GM12878 (cell line): ENCODE results near the gene DPF3. TPM values are rescaled to one million over a fixed set of nuclear protein-coding genes. Genes with fewer than 3 reads are reported as not detected.

Source experiments
- ATAC-seq: fragments of 200-7000 bp; cut with Tn5 transposase; 3 replicates; pipeline ENCODE4 v1.9.1; 2020; ENCODE audit warnings: mild to moderate bottlenecking, moderate library complexity
- BruUV-seq: library from RNA; stranded (reverse); fragments of 400-500 nt; replicated peaks from 2 replicates; lab custom pipeline; 2021; lab: Mats Ljungman, UMichigan
- CTCF ChIA-PET: fragments of 300-600 bp; sonication (Branson Sonifier 250); formaldehyde crosslinking; extraction: SDS; loops from one replicate; lab custom pipeline; 2021; ENCODE audit warnings: inconsistent platforms; lab: Yijun Ruan, JAX
- POLR2A ChIA-PET: fragments of 350-600 bp; formaldehyde crosslinking; extraction: SDS; loops from one replicate; lab custom pipeline; 2021; ENCODE audit warnings: inconsistent platforms; lab: Charles Lee
- RAD21 ChIA-PET: fragments of 300-600 bp; sonication (Branson Sonifier 250); formaldehyde crosslinking; loops from one replicate; lab custom pipeline; 2023; ENCODE audit warnings: antibody characterized with exemption; ENCODE audit not compliant: unreplicated experiment; lab: Charles Lee
- SMC1A ChIA-PET: fragments of 300-600 bp; sonication (Branson Sonifier 250); formaldehyde crosslinking; loops from one replicate; lab custom pipeline; 2023; ENCODE audit not compliant: unreplicated experiment, uncharacterized antibody; lab: Charles Lee
- DNase-seq: peaks from one replicate; pipeline ENCODE4 v3.0.0-alpha.2; 2011; ENCODE audit warnings: low read depth, low spot score
- FAIRE-seq: peaks from 3 replicates; lab custom pipeline; 2011; peaks lifted over from hg19 to GRCh38; lab: Jason Lieb, UNC
- H2AFZ ChIP-seq: 2 replicates; pipeline ENCODE4 v1.6.0; 2011; ENCODE audit warnings: low read depth, low read length, control low read depth; ENCODE audit not compliant: control insufficient read depth
- H3K27ac ChIP-seq: 2 replicates; pipeline ENCODE4 v1.5.1; 2011; ENCODE audit warnings: control low read depth; ENCODE audit not compliant: control insufficient read depth, insufficient read depth
- H3K27me3 ChIP-seq, 2 experiments: replicated peaks in 1 of 2; 2 replicates each; pipeline versions ENCODE4 v1.6.0 to v1.6.1; 2011; ENCODE audit warnings: low read length in 1 of 2; ENCODE audit not compliant: control insufficient read depth in 2 of 2, insufficient read depth in 2 of 2
- H3K36me3 ChIP-seq, 2 experiments: 2 replicates each; pipeline ENCODE4 v1.5.1; 2011; ENCODE audit warnings: low read length in 1 of 2; ENCODE audit not compliant: control insufficient read depth in 2 of 2, insufficient read depth in 2 of 2
- H3K4me1 ChIP-seq: 2 replicates; pipeline ENCODE4 v1.6.1; 2011; ENCODE audit warnings: mild to moderate bottlenecking, low read length, moderate library complexity, mixed read lengths; ENCODE audit not compliant: control insufficient read depth, insufficient read depth
- H3K4me2 ChIP-seq: 2 replicates; pipeline ENCODE4 v1.6.0; 2011; ENCODE audit warnings: control low read depth; ENCODE audit not compliant: control insufficient read depth, insufficient read depth
- H3K4me3 ChIP-seq: fragments of 200-600 bp; sonication (generic); 2 replicates; pipeline ENCODE4 v1.5.1; 2016
- H3K79me2 ChIP-seq: 2 replicates; pipeline ENCODE4 v1.6.0; 2011; ENCODE audit warnings: low read length; ENCODE audit not compliant: control insufficient read depth, insufficient read depth
- H3K9ac ChIP-seq: 2 replicates; pipeline ENCODE4 v1.8.0; 2011; ENCODE audit warnings: low read length, control low read depth, mixed read lengths; ENCODE audit not compliant: control insufficient read depth, insufficient read depth
- H3K9me3 ChIP-seq: replicated peaks from 3 replicates; pipeline ENCODE4 v1.5.1; 2011; ENCODE audit warnings: mild to moderate bottlenecking, low read length; ENCODE audit not compliant: control insufficient read depth, insufficient read depth
- H4K20me1 ChIP-seq: 2 replicates; pipeline ENCODE4 v1.6.0; 2011; ENCODE audit not compliant: control insufficient read depth, insufficient read depth
- ASH2L ChIP-seq: fragments of 300-600, 200-600 bp; sonication (generic); IDR thresholded peaks from 2 replicates; pipeline ENCODE4 v1.6.1; 2017; ENCODE audit warnings: low read depth, mild to moderate bottlenecking, borderline replicate concordance
- ATF7 ChIP-seq: fragments of 450-650 bp; IDR thresholded peaks from 2 replicates; pipeline ENCODE4 v1.6.1; 2016; ENCODE audit warnings: low read depth, mild to moderate bottlenecking
- BCLAF1 ChIP-seq: fragments of 450-650 bp; IDR thresholded peaks from 2 replicates; pipeline ENCODE4 v1.6.1; 2017; ENCODE audit warnings: antibody characterized with exemption, mild to moderate bottlenecking, moderate library complexity
- BHLHE40 ChIP-seq, 2 experiments: fragments of 450-650 bp in 1 of 2; IDR thresholded peaks; 2 replicates each; pipeline ENCODE4 v1.6.1; 2011 to 2017; ENCODE audit warnings: low read depth in 2 of 2, borderline replicate concordance in 1 of 2, improper control_type of control experiment in 1 of 2, low read length in 1 of 2, mild to moderate bottlenecking in 1 of 2
- EGR1 ChIP-seq, 2 experiments: IDR thresholded peaks; 1 replicate in 1 of 2; 2 replicates in 1 of 2; pipeline ENCODE4 v1.6.1; 2011 to 2012; ENCODE audit warnings: low read depth in 2 of 2, low read length in 2 of 2, borderline replicate concordance in 1 of 2, mild to moderate bottlenecking in 1 of 2, moderate library complexity in 1 of 2
- EP300 ChIP-seq, 2 experiments: fragments of 150-350 bp in 1 of 2; IDR thresholded peaks; 2 replicates each; pipeline ENCODE4 v1.6.1; 2011 to 2012; ENCODE audit warnings: low read depth in 2 of 2, low read length in 2 of 2, borderline replicate concordance in 1 of 2, improper control_type of control experiment in 1 of 2, inconsistent platforms in 1 of 2; ENCODE audit not compliant: control insufficient read depth in 1 of 2
- IKZF2 ChIP-seq, 2 experiments: fragments of 450-650 bp; IDR thresholded peaks; 2 replicates each; pipeline ENCODE4 v1.6.1; 2017; ENCODE audit warnings: mild to moderate bottlenecking in 2 of 2, moderate library complexity in 2 of 2
- IRF3 ChIP-seq: fragments of 450-650 bp; IDR thresholded peaks from 2 replicates; pipeline ENCODE4 v1.6.1; 2014; ENCODE audit warnings: mild to moderate bottlenecking
- MAX ChIP-seq: IDR thresholded peaks from 2 replicates; pipeline ENCODE4 v1.6.1; 2012; ENCODE audit warnings: low read depth, low read length, improper control_type of control experiment
- MEF2B ChIP-seq: fragments of 450-650 bp; IDR thresholded peaks from 2 replicates; pipeline ENCODE4 v1.6.1; 2018; ENCODE audit warnings: mild to moderate bottlenecking, moderate library complexity; ENCODE audit not compliant: partially characterized antibody, poor library complexity, severe bottlenecking
- MXI1 ChIP-seq: fragments of 150-350 bp; IDR thresholded peaks from 2 replicates; pipeline ENCODE4 v1.6.1; 2011; ENCODE audit warnings: low read depth, mild to moderate bottlenecking, inconsistent platforms, low read length, improper control_type of control experiment
- RELB ChIP-seq: fragments of 450-650 bp; IDR thresholded peaks from 2 replicates; pipeline ENCODE4 v1.6.1; 2017; ENCODE audit warnings: low read depth, mild to moderate bottlenecking, moderate library complexity
- SP1 ChIP-seq: IDR thresholded peaks from one replicate; pipeline ENCODE4 v1.6.1; 2011; ENCODE audit warnings: low read depth, low read length
- TCF12 ChIP-seq: IDR thresholded peaks from 2 replicates; pipeline ENCODE4 v1.6.1; 2011; ENCODE audit warnings: low read depth, mild to moderate bottlenecking, low read length
- WRNIP1 ChIP-seq: IDR thresholded peaks from 2 replicates; pipeline ENCODE4 v1.6.1; 2011; ENCODE audit warnings: low read depth, low read length, improper control_type of control experiment, borderline replicate concordance
- WGBS: methylation state at CpG from one replicate; pipeline ENCODE4 v1.1.6; 2016; ENCODE audit warnings: low lambda C conversion rate; ENCODE audit not compliant: insufficient replicate concordance, insufficient coverage; ENCODE audit errors: missing lambda C conversion rate; 5-methylcytosine and 5-hydroxymethylcytosine counted together
- in situ Hi-C: fragments of 300-500 bp; cut with MboI; formaldehyde crosslinking; loops from 9 replicates; pipeline ENCODE4 v1.14.3; 2018; ENCODE audit warnings: mixed read lengths
- intact Hi-C: fragments of 100-400 bp; cut with micrococcal nuclease; formaldehyde crosslinking; loops from one replicate; pipeline ENCODE4 v1.14.2; 2022; ENCODE audit not compliant: unreplicated experiment
- polyA plus RNA-seq, 11 experiments: library from polyadenylated mRNA; depleted of rRNA in 4 of 11; unstranded in 6 of 11; stranded (reverse) in 5 of 11; fragments of >200 nt; fragmentation: Nextera tagmentation in 4 of 11; fragmentation: Illumina TruSeq in 1 of 11; extraction: Ambion mirVana in 4 of 11; extraction: Trizol in 1 of 11; gene quantifications; 1 replicate in 1 of 11; 2 replicates in 10 of 11; pipeline versions ENCODE4 v1.2.1 to v1.2.3, GENCODE V29; 2011 to 2016; ENCODE audit warnings: inconsistent platforms in 2 of 11, missing spikeins in 2 of 11, low read depth in 1 of 11
- total RNA-seq, 4 experiments: library from RNA; depleted of rRNA in 3 of 4; stranded (reverse); fragments of >200 nt in 3 of 4; fragmentation: Illumina TruSeq in 1 of 4; extraction: Trizol in 1 of 4; gene quantifications; 2 replicates each; pipeline versions ENCODE4 v1.2.1 to v1.2.3, GENCODE V29; 2013 to 2021

DPF3 gene
- total and polyA plus RNA-seq, 10 of the 15 experiments (the other 5 are each of a cell fraction or from before 2014, with no cell fraction given), result 0.69 to 8.0 (median 2.2) TPM

- TF ChIP-seq BCLAF1, result no peak
- TF ChIP-seq MXI1, result no peak
- no peak for TF ChIP-seq ASH2L
- TF ChIP-seq SP1, result no peak
- TF ChIP-seq WRNIP1, result no peak
- TF ChIP-seq MAX, result no peak
- TF ChIP-seq ATF7, result no peak
Measured at GRCh38 chr14:72663956-72664650, 229.8 kb downstream of the DPF3 start (continued).

GRCh38 chr14:72663076-72663487 lies 230.8 kb downstream of the DPF3 start:
- in situ Hi-C loops, result no loop called here
- BruUV-seq, result no TSS peak
- TF ChIP-seq TCF12, result 0 out of 2 replicates have a peak, but pooled peaks have one; percentile 13
- TF ChIP-seq EGR1 (IDR thresholded peaks at IDR 0.05; ENCODE audit: borderline replicate concordance in 1 of 2, low read depth in 2 of 2, low read length in 2 of 2), result no peak
- TF ChIP-seq IKZF2 (IDR thresholded peaks at IDR 0.05), result peak; percentile 25 to 42; a peak in 2 of 4 replicates
- TF ChIP-seq EP300 (IDR thresholded peaks at IDR 0.05; ENCODE audit: borderline replicate concordance in 1 of 2, control insufficient read depth in 1 of 2, low read depth in 2 of 2, low read length in 2 of 2), result peak in 1 of 2 experiments; percentile 71; a peak in 1 of 4 replicates
- peak; percentile 97 for TF ChIP-seq ATF7
- no peak for TF ChIP-seq BHLHE40 (IDR thresholded peaks at IDR 0.05; ENCODE audit: borderline replicate concordance in 1 of 2, low read depth in 2 of 2, low read length in 1 of 2)
- 0 out of 2 replicates have a peak, but pooled peaks have one; percentile 23 for TF ChIP-seq RELB
- no peak for TF ChIP-seq IRF3
- peak; percentile 37 for TF ChIP-seq MEF2B

More at GRCh38 chr14:72663076-72663487, 230.8 kb downstream of the DPF3 start:
- Histone ChIP-seq H3K4me1 (no peaks in the 10 kb centered on the region; the same call in 1 of the 2 replicates), H3K4me2 (no peak overlapping the region), H3K79me2 (no peaks in the 10 kb centered on the region), H3K27me3 (no peaks in the 10 kb centered on the region), H3K4me3 (no peak overlapping the region), H3K36me3 (no peaks in the 10 kb centered on the region), H4K20me1 (no peaks in the 10 kb centered on the region), H2AFZ (no peak overlapping the region), H3K9ac (no peak overlapping the region), H3K27ac (no peak overlapping the region), H3K9me3 (no peaks in the 10 kb centered on the region; the same call in 2 of the 3 replicates)
- intact Hi-C loops, result no loop called here
- SMC1A ChIA-PET, result interaction anchor here (0.6 to 1.7 kb wide), 6 partner anchors 13 to 619 kb away, joined by 3 to 4 read pairs (median 3); partner anchors contain the start of gene DPF3
- RAD21 ChIA-PET, result no interaction called here
- FAIRE-seq, result no peak
- POLR2A ChIA-PET, result interaction anchor here (1.0 kb wide), 1 partner anchor 52 kb away, joined by 3 read pairs; no protein-coding TSS in a partner anchor
- ATAC-seq, result peak; percentile 81
- 24% methylated on average over 1 of the region's 1 CpG for WGBS
- CTCF ChIA-PET, result interaction anchor here (0.9 kb wide), 1 partner anchor 143 kb away, joined by 3 read pairs; no protein-coding TSS in a partner anchor
- no peak for DNase-seq
